Tibial nerve (tissue), 4 donors: ENCODE data around the gene CC2D2B. TPM values are rescaled to one million over a fixed set of nuclear protein-coding genes. Genes with fewer than 3 reads are reported as not detected.
"Not testable (repeated sequence)": the region's sequence is repeated elsewhere in the genome, so short reads cannot be mapped to it uniquely, and the experiment has no call there.

Experiments
- DNase-seq, 2 donors: peaks; one replicate each; pipeline ENCODE4 v3.0.0-alpha.2; 2019; ENCODE audit warnings: low spot score in 2 of 2
- H3K27ac ChIP-seq, 4 donors: fragments of 200-600 bp; sonication (generic) in 3 of 4; one replicate each; pipeline ENCODE4 v1.5.1; 2017 to 2019; ENCODE audit warnings: mild to moderate bottlenecking in 1 of 4
- H3K27me3 ChIP-seq, 2 donors: fragments of 200-600 bp; sonication (generic) in 1 of 2; one replicate each; pipeline versions ENCODE4 v1.5.1 to v1.6.0; 2017 to 2019
- H3K36me3 ChIP-seq, 3 donors: fragments of 200-600 bp; sonication (generic); one replicate each; pipeline ENCODE4 v1.5.1; 2018 to 2019
- H3K4me1 ChIP-seq, 4 donors: fragments of 200-600 bp; sonication (generic) in 3 of 4; one replicate each; pipeline ENCODE4 v1.5.1; 2017 to 2019
- H3K4me3 ChIP-seq, 4 donors: fragments of 200-600 bp; sonication (generic) in 3 of 4; one replicate each; pipeline ENCODE4 v1.5.1; 2017 to 2019; ENCODE audit warnings: mild to moderate bottlenecking in 1 of 4, moderate library complexity in 1 of 4
- H3K9me3 ChIP-seq, 4 donors: fragments of 200-600 bp; sonication (generic) in 3 of 4; one replicate each; pipeline ENCODE4 v1.5.1; 2017 to 2019
- EP300 ChIP-seq, 2 donors: sonication (generic); formaldehyde crosslinking; IDR thresholded peaks; one replicate each; pipeline ENCODE4 v1.6.1; 2017; ENCODE audit warnings: antibody characterized with exemption in 2 of 2, mild to moderate bottlenecking in 1 of 2
- POLR2A ChIP-seq, 2 donors: fragments of 450-650 bp; IDR thresholded peaks; one replicate each; pipeline ENCODE4 v1.6.1; 2017; ENCODE audit warnings: antibody characterized with exemption in 2 of 2, mild to moderate bottlenecking in 2 of 2, moderate library complexity in 2 of 2
- WGBS, 2 donors: methylation state at CpG; one replicate each; pipeline ENCODE4 v1.1.5; 2018; 5-methylcytosine and 5-hydroxymethylcytosine counted together
- total RNA-seq, 4 donors: library from RNA; depleted of rRNA; stranded (reverse); fragments of >200 nt; gene quantifications; one replicate each; pipeline ENCODE4 v1.1.0, GENCODE V29; 2016
- TF ChIP-seq, protein P1 (sequence below), 5 experiments: fragments of 200-600 bp in 3 of 5; fragments of 450-650 bp in 2 of 5; sonication (generic) in 3 of 5; IDR thresholded peaks; one replicate each; pipeline ENCODE4 v1.5.1; 2016 to 2019; ENCODE audit warnings: antibody characterized with exemption in 5 of 5, mild to moderate bottlenecking in 3 of 5, moderate library complexity in 2 of 5

The CC2D2B gene
- total RNA-seq, 4 donors from 2014 or later = 1.1 to 23.7 (median 1.8) TPM; not detected in 1

- Histone ChIP-seq H3K4me1 (peaks cover 0 to 8% (median 0%) of the 10 kb centered on the region in 4 donors), H3K27ac (no peak overlapping the region), H3K4me3 (no peak overlapping the region), H3K9me3 (no peaks in the 10 kb centered on the region), H3K27me3 (no peaks in the 10 kb centered on the region), H3K36me3 (peaks cover 0 to 8% (median 0%) of the 10 kb centered on the region in 3 donors)
- 87 to 88% methylated on average over 6 of the region's 6 CpGs for WGBS, 2 donors
- no peak for DNase-seq
- TF ChIP-seq POLR2A (IDR thresholded peaks at IDR 0.05) = no peak
- no peak for TF ChIP-seq EP300 (IDR thresholded peaks at IDR 0.05)
- TF ChIP-seq, protein P1, sequence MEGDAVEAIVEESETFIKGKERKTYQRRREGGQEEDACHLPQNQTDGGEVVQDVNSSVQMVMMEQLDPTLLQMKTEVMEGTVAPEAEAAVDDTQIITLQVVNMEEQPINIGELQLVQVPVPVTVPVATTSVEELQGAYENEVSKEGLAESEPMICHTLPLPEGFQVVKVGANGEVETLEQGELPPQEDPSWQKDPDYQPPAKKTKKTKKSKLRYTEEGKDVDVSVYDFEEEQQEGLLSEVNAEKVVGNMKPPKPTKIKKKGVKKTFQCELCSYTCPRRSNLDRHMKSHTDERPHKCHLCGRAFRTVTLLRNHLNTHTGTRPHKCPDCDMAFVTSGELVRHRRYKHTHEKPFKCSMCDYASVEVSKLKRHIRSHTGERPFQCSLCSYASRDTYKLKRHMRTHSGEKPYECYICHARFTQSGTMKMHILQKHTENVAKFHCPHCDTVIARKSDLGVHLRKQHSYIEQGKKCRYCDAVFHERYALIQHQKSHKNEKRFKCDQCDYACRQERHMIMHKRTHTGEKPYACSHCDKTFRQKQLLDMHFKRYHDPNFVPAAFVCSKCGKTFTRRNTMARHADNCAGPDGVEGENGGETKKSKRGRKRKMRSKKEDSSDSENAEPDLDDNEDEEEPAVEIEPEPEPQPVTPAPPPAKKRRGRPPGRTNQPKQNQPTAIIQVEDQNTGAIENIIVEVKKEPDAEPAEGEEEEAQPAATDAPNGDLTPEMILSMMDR (IDR thresholded peaks at IDR 0.05) = no peak
Observed at GRCh38 chr10:95865814-95866466, 41.8 kb upstream of the CC2D2B start.

DNA sequence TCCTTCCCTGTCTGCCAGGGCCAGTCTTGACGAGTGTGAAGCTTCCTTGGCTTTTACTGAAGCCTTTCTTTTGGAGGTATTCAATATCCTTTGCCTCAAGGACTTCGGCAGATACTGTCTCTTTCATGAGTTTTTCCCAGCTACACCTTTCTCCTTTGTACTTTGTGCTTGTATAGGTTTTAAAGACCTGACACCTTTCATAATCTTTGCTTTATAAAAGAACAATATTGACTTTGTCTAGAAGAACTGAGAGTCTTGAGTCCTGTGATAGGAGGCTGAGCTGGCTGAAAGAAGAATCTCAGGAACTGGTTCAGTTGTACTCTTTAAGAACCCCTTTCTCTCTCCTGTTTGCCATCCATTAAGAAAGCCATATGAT, 41.3 kb upstream of the CC2D2B start:
- Histone ChIP-seq H3K4me1 (peaks cover 0 to 8% (median 0%) of the 10 kb centered on the region in 4 donors), H3K36me3 (peaks cover 0 to 8% (median 0%) of the 10 kb centered on the region in 3 donors), H3K27me3 (no peaks in the 10 kb centered on the region), H3K27ac (no peak overlapping the region), H3K4me3 (no peak overlapping the region), H3K9me3 (no peaks in the 10 kb centered on the region)
- TF ChIP-seq, protein P1 (IDR thresholded peaks at IDR 0.05) = no peak
- TF ChIP-seq EP300 (IDR thresholded peaks at IDR 0.05) (no peak), POLR2A (IDR thresholded peaks at IDR 0.05) (no peak)
- DNase-seq = no peak
- 81 to 86% methylated on average over 2 of the region's 2 CpGs for WGBS, 2 donors

- H3K4me3 ChIP-seq = no peak overlapping the region
- H3K4me1 ChIP-seq = peaks cover 0 to 8% (median 0%) of the 10 kb centered on the region in 4 donors
- no peaks in the 10 kb centered on the region for H3K9me3 ChIP-seq
- H3K27me3 ChIP-seq = no peaks in the 10 kb centered on the region
- 90 to 96% methylated on average over 4 of the region's 4 CpGs for WGBS, 2 donors
- TF ChIP-seq EP300 (IDR thresholded peaks at IDR 0.05) (no peak), POLR2A (IDR thresholded peaks at IDR 0.05) (no peak)
- TF ChIP-seq, protein P1 (IDR thresholded peaks at IDR 0.05) = no peak
- no peak overlapping the region for H3K27ac ChIP-seq
- DNase-seq = no peak
- H3K36me3 ChIP-seq = peaks cover 0 to 20% (median 0%) of the 10 kb centered on the region in 3 donors
Observed at GRCh38 chr10:95867866-95868265, 39.9 kb upstream of the CC2D2B start.

DNA sequence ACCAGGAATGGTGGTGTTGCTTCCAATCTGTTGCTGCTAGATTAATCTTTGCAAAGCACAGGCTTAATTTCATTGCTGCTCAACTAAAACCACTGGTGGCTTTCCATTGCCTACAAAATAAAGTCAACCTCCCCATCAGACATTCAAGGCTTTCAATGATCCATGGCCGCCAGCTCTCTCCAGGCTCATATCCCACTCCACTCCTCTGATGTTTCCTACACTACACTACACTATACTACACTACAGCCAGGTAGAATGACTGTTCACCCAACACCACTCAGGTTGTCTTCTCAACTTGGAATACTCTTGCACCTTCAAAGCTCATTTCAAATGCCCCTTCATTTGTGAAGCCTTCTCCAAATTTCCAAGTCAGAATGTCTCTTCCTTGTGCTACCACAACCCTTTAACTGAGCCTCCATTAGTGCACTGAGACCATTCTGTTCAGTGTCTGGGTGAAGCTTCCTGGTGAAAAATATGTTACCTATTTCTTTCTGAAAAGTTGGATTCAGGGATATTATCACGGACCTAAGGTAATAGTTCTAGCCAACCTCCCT, 35.5 kb upstream of the CC2D2B start:
- no peaks in the 10 kb centered on the region for H3K4me1 ChIP-seq
- WGBS, 2 donors = 42 to 97% methylated on average over 2 of the region's 2 CpGs
- no peak for TF ChIP-seq EP300 (IDR thresholded peaks at IDR 0.05)
- TF ChIP-seq POLR2A (IDR thresholded peaks at IDR 0.05) = no peak
- H3K9me3 ChIP-seq = no peaks in the 10 kb centered on the region
- H3K4me3 ChIP-seq = no peak overlapping the region
- H3K27me3 ChIP-seq = no peaks in the 10 kb centered on the region
- no peak for DNase-seq
- H3K36me3 ChIP-seq = peaks cover 0 to 58% (median 5%) of the 10 kb centered on the region in 3 donors
- H3K27ac ChIP-seq = no peak overlapping the region

GRCh38 chr10:95873139-95873538, 34.6 kb upstream of the CC2D2B start:
- no peaks in the 10 kb centered on the region for H3K4me1 ChIP-seq
- no peak for DNase-seq
- TF ChIP-seq EP300 (IDR thresholded peaks at IDR 0.05) = no peak
- 93% methylated on average over 2 of the region's 2 CpGs for WGBS, 2 donors
- H3K36me3 ChIP-seq = peaks cover 0 to 58% (median 5%) of the 10 kb centered on the region in 3 donors
- H3K27ac ChIP-seq = no peak overlapping the region
- no peaks in the 10 kb centered on the region for H3K9me3 ChIP-seq
- no peak overlapping the region for H3K4me3 ChIP-seq
- no peaks in the 10 kb centered on the region for H3K27me3 ChIP-seq

GRCh38 chr10:95873651-95874050, 34.1 kb upstream of the CC2D2B start:
- Histone ChIP-seq H3K4me1 (no peaks in the 10 kb centered on the region), H3K9me3 (no peaks in the 10 kb centered on the region), H3K27ac (no peak overlapping the region), H3K27me3 (no peaks in the 10 kb centered on the region), H3K4me3 (no peak overlapping the region), H3K36me3 (peaks cover 0 to 58% (median 5%) of the 10 kb centered on the region in 3 donors)
- TF ChIP-seq POLR2A (IDR thresholded peaks at IDR 0.05) (no peak), EP300 (IDR thresholded peaks at IDR 0.05) (no peak)
- TF ChIP-seq, protein P1 (IDR thresholded peaks at IDR 0.05) = no peak
- WGBS, 2 donors = 95% methylated on average over 4 of the region's 4 CpGs
- DNase-seq = no peak

- H3K4me3 ChIP-seq, H3K27me3 ChIP-seq, H3K9me3 ChIP-seq, H3K27ac ChIP-seq, H3K4me1 ChIP-seq, DNase-seq: not testable (repeated sequence)
- peaks cover 0 to 57% (median 5%) of the 10 kb centered on the region in 3 donors for H3K36me3 ChIP-seq
Observed at GRCh38 chr10:95874783-95875182, 33.0 kb upstream of the CC2D2B start.
